ENCODE measurements around the gene FGF13. TPM values are rescaled to one million over a fixed set of nuclear protein-coding genes. Genes with fewer than 3 reads are reported as not detected.

Gene FGF13
- total RNA-seq, 1 donor from 2014 or later: 1.7 TPM

DNA sequence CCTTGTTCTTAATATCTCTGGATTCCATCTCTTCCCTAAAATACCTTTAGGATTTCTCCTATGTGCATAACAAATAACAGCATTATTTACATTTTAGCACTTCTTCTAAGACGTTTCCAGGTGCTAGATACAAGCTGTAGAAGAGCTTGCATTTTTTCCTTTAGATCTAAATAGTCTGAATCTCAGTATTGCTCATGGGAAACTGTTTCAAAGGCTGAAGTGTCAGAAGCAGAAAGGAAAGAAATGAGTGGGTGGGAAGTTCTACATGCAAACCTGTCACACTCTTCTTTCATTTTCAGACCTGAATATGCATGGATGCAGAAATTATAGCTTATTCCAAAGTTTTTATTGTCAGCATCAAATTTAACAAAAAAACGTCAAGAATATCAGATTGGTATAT is 41.8 kb downstream of the FGF13 start:
- H3K9me3 ChIP-seq (replicated peaks): no peaks in the 10 kb centered on the region
- no peak for DNase-seq
- intact Hi-C loops (cut with micrococcal nuclease): no loop called here
- H3K4me1 ChIP-seq: no peaks in the 10 kb centered on the region
- TF ChIP-seq, protein P1, sequence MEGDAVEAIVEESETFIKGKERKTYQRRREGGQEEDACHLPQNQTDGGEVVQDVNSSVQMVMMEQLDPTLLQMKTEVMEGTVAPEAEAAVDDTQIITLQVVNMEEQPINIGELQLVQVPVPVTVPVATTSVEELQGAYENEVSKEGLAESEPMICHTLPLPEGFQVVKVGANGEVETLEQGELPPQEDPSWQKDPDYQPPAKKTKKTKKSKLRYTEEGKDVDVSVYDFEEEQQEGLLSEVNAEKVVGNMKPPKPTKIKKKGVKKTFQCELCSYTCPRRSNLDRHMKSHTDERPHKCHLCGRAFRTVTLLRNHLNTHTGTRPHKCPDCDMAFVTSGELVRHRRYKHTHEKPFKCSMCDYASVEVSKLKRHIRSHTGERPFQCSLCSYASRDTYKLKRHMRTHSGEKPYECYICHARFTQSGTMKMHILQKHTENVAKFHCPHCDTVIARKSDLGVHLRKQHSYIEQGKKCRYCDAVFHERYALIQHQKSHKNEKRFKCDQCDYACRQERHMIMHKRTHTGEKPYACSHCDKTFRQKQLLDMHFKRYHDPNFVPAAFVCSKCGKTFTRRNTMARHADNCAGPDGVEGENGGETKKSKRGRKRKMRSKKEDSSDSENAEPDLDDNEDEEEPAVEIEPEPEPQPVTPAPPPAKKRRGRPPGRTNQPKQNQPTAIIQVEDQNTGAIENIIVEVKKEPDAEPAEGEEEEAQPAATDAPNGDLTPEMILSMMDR (IDR thresholded peaks at IDR 0.05; ENCODE audit: borderline replicate concordance): no peak
- no peak overlapping the region for H3K4me3 ChIP-seq
- H3K27ac ChIP-seq (replicated peaks): no peak overlapping the region
- no peaks in the 10 kb centered on the region for H3K36me3 ChIP-seq
- H3K27me3 ChIP-seq (ENCODE audit: low read depth): no peaks in the 10 kb centered on the region

DNA sequence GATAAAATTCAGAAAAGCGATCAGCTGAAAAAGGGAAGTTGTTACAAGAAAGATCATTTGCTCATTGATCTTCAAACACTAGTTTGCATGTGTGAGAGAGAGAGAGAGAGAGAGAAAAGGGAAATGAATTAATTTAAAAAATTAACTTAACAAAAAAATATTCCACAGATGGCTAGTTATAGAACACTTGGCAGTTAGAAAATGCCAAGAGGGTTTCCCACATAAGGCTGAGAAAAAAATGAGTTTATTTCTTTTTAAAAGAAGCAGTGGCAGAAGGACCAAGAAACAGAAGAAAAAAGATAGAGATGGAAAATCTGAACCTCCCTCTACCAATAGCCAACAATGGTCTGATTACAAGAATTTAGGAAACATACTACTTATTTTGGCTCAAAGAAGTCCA is 47.1 kb downstream of the FGF13 start:
- intact Hi-C loops (cut with micrococcal nuclease): no loop called here
- Histone ChIP-seq H3K9me3 (replicated peaks) (no peaks in the 10 kb centered on the region), H3K27me3 (ENCODE audit: low read depth) (no peaks in the 10 kb centered on the region), H3K27ac (replicated peaks) (no peak overlapping the region), H3K4me1 (no peaks in the 10 kb centered on the region), H3K4me3 (no peak overlapping the region), H3K36me3 (no peaks in the 10 kb centered on the region)
- TF ChIP-seq, protein P1 (IDR thresholded peaks at IDR 0.05; ENCODE audit: borderline replicate concordance): no peak
- no peak for DNase-seq

DNA sequence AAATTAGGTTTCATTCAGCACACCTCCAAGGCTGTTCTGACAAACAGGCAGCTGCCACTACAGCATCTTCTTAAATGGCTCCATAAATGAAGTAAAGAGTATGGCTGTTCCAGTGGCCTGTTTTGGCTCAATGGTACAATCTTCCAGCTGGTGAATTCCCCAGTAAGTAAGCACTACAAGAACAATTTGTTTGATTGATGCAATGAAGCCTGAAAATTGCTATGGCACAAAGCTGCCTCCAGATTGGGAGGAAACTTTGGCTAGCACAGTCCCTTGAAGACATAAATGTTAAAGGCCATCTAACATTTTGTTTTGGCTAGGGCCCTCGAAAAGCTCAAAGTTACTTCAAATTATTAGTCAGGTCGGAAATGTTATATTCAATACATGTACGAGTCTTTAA is 47.5 kb downstream of the FGF13 start:
- no peak for DNase-seq
- intact Hi-C loops (cut with micrococcal nuclease): no loop called here
- TF ChIP-seq, protein P1 (IDR thresholded peaks at IDR 0.05; ENCODE audit: borderline replicate concordance): no peak
- H3K9me3 ChIP-seq (replicated peaks): no peaks in the 10 kb centered on the region
- no peak overlapping the region for H3K27ac ChIP-seq (replicated peaks)
- H3K36me3 ChIP-seq: no peaks in the 10 kb centered on the region
- H3K4me3 ChIP-seq: no peak overlapping the region
- no peaks in the 10 kb centered on the region for H3K4me1 ChIP-seq
- H3K27me3 ChIP-seq (ENCODE audit: low read depth): no peaks in the 10 kb centered on the region

DNA sequence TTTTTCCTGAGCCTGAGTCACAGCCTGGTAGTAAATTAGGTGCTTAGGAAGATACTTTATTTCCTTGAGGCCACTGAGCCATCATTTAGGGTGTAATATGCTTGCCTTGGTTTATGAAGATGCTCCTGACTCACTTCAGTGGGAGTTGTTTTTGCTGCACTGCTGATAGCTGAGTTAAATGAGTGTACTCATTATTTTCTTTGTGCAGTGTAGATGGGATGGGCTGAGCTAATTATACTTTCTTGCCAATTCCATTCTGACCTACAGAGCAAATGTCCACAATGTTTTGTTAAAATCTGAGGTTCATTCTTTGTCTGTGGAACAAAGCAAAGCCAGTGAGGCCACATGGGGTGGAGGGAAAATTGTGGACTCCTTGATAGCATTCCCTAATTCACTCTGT is 60.0 kb downstream of the FGF13 start:
- Histone ChIP-seq H3K4me1 (no peaks in the 10 kb centered on the region), H3K27ac (replicated peaks) (no peak overlapping the region), H3K9me3 (replicated peaks) (no peaks in the 10 kb centered on the region), H3K36me3 (no peaks in the 10 kb centered on the region), H3K27me3 (ENCODE audit: low read depth) (no peaks in the 10 kb centered on the region), H3K4me3 (no peak overlapping the region)
- DNase-seq: no peak
- intact Hi-C loops (cut with micrococcal nuclease): no loop called here
- TF ChIP-seq, protein P1 (IDR thresholded peaks at IDR 0.05; ENCODE audit: borderline replicate concordance): no peak

DNA sequence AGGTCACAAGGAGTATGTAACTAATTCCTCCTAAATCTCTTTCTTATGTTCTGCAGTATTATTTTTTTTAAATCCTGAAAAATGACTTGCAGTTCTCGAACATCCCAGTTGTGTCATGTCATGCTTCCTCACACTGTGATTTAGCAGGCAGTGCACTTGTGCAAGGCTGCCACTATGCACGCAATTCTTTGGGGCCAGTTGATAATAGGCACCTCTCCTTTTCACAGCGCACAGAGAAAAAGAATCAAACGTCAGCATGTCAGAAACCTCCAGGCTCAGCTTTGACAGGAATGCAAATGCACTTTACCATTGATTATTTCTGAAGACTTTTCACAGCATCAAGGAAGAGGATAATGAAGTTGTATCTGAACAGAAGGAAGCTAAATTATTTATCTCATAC is 62.9 kb downstream of the FGF13 start:
- Histone ChIP-seq H3K9me3 (replicated peaks) (no peaks in the 10 kb centered on the region), H3K36me3 (no peaks in the 10 kb centered on the region), H3K27me3 (ENCODE audit: low read depth) (no peaks in the 10 kb centered on the region), H3K4me3 (no peak overlapping the region), H3K27ac (replicated peaks) (no peak overlapping the region), H3K4me1 (no peaks in the 10 kb centered on the region)
- intact Hi-C loops (cut with micrococcal nuclease): no loop called here
- no peak for DNase-seq
- TF ChIP-seq, protein P1 (IDR thresholded peaks at IDR 0.05; ENCODE audit: borderline replicate concordance): no peak

DNA sequence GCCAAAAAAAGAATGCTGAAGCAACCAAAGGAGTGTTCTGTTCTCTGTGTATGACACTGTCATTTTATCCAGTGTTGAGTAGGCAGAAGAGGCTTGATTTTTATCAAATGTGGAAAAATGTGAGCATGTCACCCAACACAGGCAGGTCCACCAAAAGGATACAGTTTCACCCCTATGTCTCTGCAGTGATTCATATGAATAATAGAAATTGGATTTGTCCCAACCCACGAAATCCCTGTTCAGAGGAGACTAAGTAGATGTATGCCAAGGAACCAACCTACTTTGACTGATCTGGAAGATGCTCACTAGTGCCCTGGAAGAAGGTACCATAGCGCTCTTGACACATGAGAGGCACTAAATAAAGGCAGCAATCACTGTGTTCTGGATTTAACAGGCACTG is 72.5 kb downstream of the FGF13 start:
- TF ChIP-seq, protein P1 (IDR thresholded peaks at IDR 0.05; ENCODE audit: borderline replicate concordance): no peak

More for the DNA sequence above, 72.5 kb downstream of the FGF13 start:
- H3K27me3 ChIP-seq (ENCODE audit: low read depth): no peaks in the 10 kb centered on the region
- no peaks in the 10 kb centered on the region for H3K36me3 ChIP-seq
- intact Hi-C loops (cut with micrococcal nuclease): no loop called here
- no peak overlapping the region for H3K27ac ChIP-seq (replicated peaks)
- no peaks in the 10 kb centered on the region for H3K4me1 ChIP-seq
- no peak overlapping the region for H3K4me3 ChIP-seq
- no peak for DNase-seq
- H3K9me3 ChIP-seq (replicated peaks): no peaks in the 10 kb centered on the region
